ENCODE results near the gene HDAC7.

GRCh38 chr12:47737936-47738594 is 81.6 kb downstream of the HDAC7 start:
- TF ChIP-seq CTCF (conservative IDR thresholded peaks at IDR 0.05; ENCODE audit: low read depth in 2 of 2) (no peak), EZH2phosphoT487 (IDR thresholded peaks at IDR 0.05; ENCODE audit: unreplicated experiment) (no peak), EZH2 (IDR thresholded peaks at IDR 0.05; ENCODE audit: low read depth, unreplicated experiment) (no peak), ZNF114 (CRISPR knock-in tag; IDR thresholded peaks at IDR 0.05) (no peak), POLR2AphosphoS5 (IDR thresholded peaks at IDR 0.05; ENCODE audit: low read depth) (no peak), ETS1 (IDR thresholded peaks at IDR 0.05) (no peak), CREB1 (CRISPR knock-in tag; IDR thresholded peaks at IDR 0.05; ENCODE audit: low read depth) (no peak), ZNF331 (CRISPR knock-in tag; IDR thresholded peaks at IDR 0.05; ENCODE audit: low read depth) (no peak), NANOG (IDR thresholded peaks at IDR 0.05; ENCODE audit: borderline replicate concordance) (no peak), REST (IDR thresholded peaks at IDR 0.05; ENCODE audit: unreplicated experiment) (no peak), JUNB (IDR thresholded peaks at IDR 0.05; ENCODE audit: unreplicated experiment) (no peak), STAT1 (IDR thresholded peaks at IDR 0.05; ENCODE audit: unreplicated experiment) (no peak)

Measured in GM23338 (cell line).